A549 (cell line): Measurements from ENCODE around the gene BORCS6. TPM values are rescaled to one million over a fixed set of nuclear protein-coding genes. Genes with fewer than 3 reads are reported as not detected.
"Not testable (repeated sequence)": the region's sequence is repeated elsewhere in the genome, so short reads cannot be mapped to it uniquely, and the experiment has no call there.

ENCODE experiments used
- ATAC-seq, 2 experiments: fragments of 200-7000 bp in 1 of 2; fragments of >200 bp in 1 of 2; cut with Nextera tagmentation in 1 of 2; cut with Tn5 transposase in 1 of 2; 3 replicates each; pipeline versions ENCODE4 v1.8.0 to v1.9.1; 2018 to 2020; ENCODE audit warnings: mild to moderate bottlenecking in 1 of 2, moderate library complexity in 1 of 2
- CTCF ChIA-PET: fragments of 300-600 bp; sonication (Branson Sonifier 250); formaldehyde crosslinking; extraction: SDS; loops from one replicate; lab custom pipeline; 2021; ENCODE audit warnings: antibody characterized with exemption, inconsistent platforms; lab: Yijun Ruan, JAX
- POLR2A ChIA-PET: fragments of 350-600 bp; formaldehyde crosslinking; extraction: SDS; loops from one replicate; lab custom pipeline; 2021; ENCODE audit warnings: antibody characterized with exemption, inconsistent platforms; lab: Yijun Ruan, JAX
- DNase-seq, 2 experiments: peaks; one replicate each; pipeline versions ENCODE4 v3.0.0 to v3.0.0-alpha.2; 2011 to 2016; ENCODE audit warnings: low read depth in 1 of 2, low spot score in 1 of 2
- FAIRE-seq: peaks from 2 replicates; lab custom pipeline; 2011; peaks lifted over from hg19 to GRCh38; lab: Jason Lieb, UNC
- H3K27ac ChIP-seq, 2 experiments: fragments of >200 bp; sonication (Bioruptor Twin); formaldehyde crosslinking; 3 replicates each; pipeline ENCODE4 v1.5.1; 2016 to 2017
- H3K4me1 ChIP-seq: fragments of >200 bp; sonication (Bioruptor Twin); formaldehyde crosslinking; 3 replicates; pipeline ENCODE4 v1.6.1; 2016
- H3K4me2 ChIP-seq: fragments of >200 bp; sonication (Bioruptor Twin); formaldehyde crosslinking; 3 replicates; pipeline ENCODE4 v1.6.1; 2016
- H3K4me3 ChIP-seq: fragments of >200 bp; sonication (Bioruptor Twin); formaldehyde crosslinking; 3 replicates; pipeline ENCODE4 v1.5.1; 2016
- H3K9me3 ChIP-seq: fragments of >200 bp; sonication (Bioruptor Twin); formaldehyde crosslinking; 3 replicates; pipeline ENCODE4 v1.6.1; 2016
- ATOH8 ChIP-seq: fragments of 250-450 bp; sonication (Bioruptor Pico); IDR thresholded peaks from 2 replicates; pipeline ENCODE4 v1.5.0; 2020; ENCODE audit warnings: low read depth, mild to moderate bottlenecking, moderate library complexity
- CBX2 ChIP-seq: fragments of 200-600 bp; sonication (generic); IDR thresholded peaks from 2 replicates; pipeline ENCODE4 v1.6.1; 2016; ENCODE audit warnings: low read depth, mild to moderate bottlenecking, borderline replicate concordance
- EP300 ChIP-seq, 2 experiments: fragments of >200 bp; sonication (Bioruptor Twin); formaldehyde crosslinking; IDR thresholded peaks; 2 replicates in 1 of 2; 3 replicates in 1 of 2; pipeline ENCODE4 v1.6.1; 2016 to 2017
- FOSL2 ChIP-seq, 2 experiments: fragments of 450-650 bp in 1 of 2; fragments of >200 bp in 1 of 2; sonication (Bioruptor Twin) in 1 of 2; formaldehyde crosslinking; IDR thresholded peaks; 2 replicates each; pipeline versions ENCODE4 v1.5.0 to v1.6.1; 2016 to 2020; ENCODE audit warnings: mild to moderate bottlenecking in 1 of 2, moderate library complexity in 1 of 2
- FOXS1 ChIP-seq: fragments of 250-450 bp; sonication (Bioruptor Pico); IDR thresholded peaks from 2 replicates; pipeline ENCODE4 v1.5.0; 2020; ENCODE audit warnings: mild to moderate bottlenecking, moderate library complexity
- HEYL ChIP-seq: fragments of 250-450 bp; sonication (Bioruptor Pico); IDR thresholded peaks from 2 replicates; pipeline ENCODE4 v1.8.0; 2021; ENCODE audit warnings: mild to moderate bottlenecking, moderate library complexity
- HMGXB4 ChIP-seq: fragments of 250-450 bp; sonication (Bioruptor Pico); IDR thresholded peaks from 2 replicates; pipeline ENCODE4 v1.5.0; 2021; ENCODE audit warnings: mild to moderate bottlenecking, moderate library complexity, borderline replicate concordance
- HOXB13 ChIP-seq: fragments of 250-450 bp; sonication (Bioruptor Pico); IDR thresholded peaks from 2 replicates; pipeline ENCODE4 v1.5.0; 2020; ENCODE audit warnings: low read depth, mild to moderate bottlenecking, moderate library complexity
- JUNB ChIP-seq: fragments of >200 bp; sonication (Bioruptor Twin); formaldehyde crosslinking; IDR thresholded peaks from 2 replicates; pipeline ENCODE4 v1.6.1; 2016
- KDM1A ChIP-seq: fragments of 200-600 bp; sonication (generic); IDR thresholded peaks from 2 replicates; pipeline ENCODE4 v1.6.1; 2016; ENCODE audit warnings: low read depth, mild to moderate bottlenecking
- KDM5A ChIP-seq: fragments of 200-600 bp; sonication (generic); IDR thresholded peaks from 2 replicates; pipeline ENCODE4 v1.6.1; 2016; ENCODE audit warnings: antibody characterized with exemption, mild to moderate bottlenecking
- MAFK ChIP-seq: fragments of 450-650 bp; IDR thresholded peaks from 2 replicates; pipeline ENCODE4 v1.6.1; 2014; ENCODE audit not compliant: partially characterized antibody
- MYC ChIP-seq: IDR thresholded peaks from 2 replicates; pipeline ENCODE4 v1.6.1; 2012; ENCODE audit warnings: mild to moderate bottlenecking, inconsistent platforms, low read length, improper control_type of control experiment, borderline replicate concordance
- NFE2L2 ChIP-seq: fragments of 150-350 bp; conservative IDR thresholded peaks from 2 replicates; pipeline ENCODE4 v1.6.1; 2014; ENCODE audit warnings: low read length
- NPAS2 ChIP-seq: fragments of 250-450 bp; sonication (Bioruptor Pico); IDR thresholded peaks from 2 replicates; pipeline ENCODE4 v1.8.0; 2022; ENCODE audit warnings: mild to moderate bottlenecking, moderate library complexity, borderline replicate concordance
- NR3C1 ChIP-seq: fragments of >200 bp; sonication (Bioruptor Twin); formaldehyde crosslinking; IDR thresholded peaks from 3 replicates; pipeline ENCODE4 v1.6.1; 2017
- PBX3 ChIP-seq: IDR thresholded peaks from 2 replicates; pipeline ENCODE4 v1.6.1; 2012
- RARB ChIP-seq: fragments of 250-450 bp; sonication (Bioruptor Pico); IDR thresholded peaks from 2 replicates; pipeline ENCODE4 v1.8.0; 2021; ENCODE audit warnings: mild to moderate bottlenecking, moderate library complexity
- RNF2 ChIP-seq: fragments of 200-600 bp; sonication (generic); IDR thresholded peaks from 2 replicates; pipeline ENCODE4 v1.6.1; 2016; ENCODE audit warnings: low read depth, mild to moderate bottlenecking, antibody characterized with exemption, moderate library complexity, borderline replicate concordance
- SMC3 ChIP-seq: fragments of >200 bp; sonication (Bioruptor Twin); formaldehyde crosslinking; IDR thresholded peaks from 3 replicates; pipeline ENCODE4 v1.6.1; 2018; ENCODE audit warnings: inconsistent platforms
- TFCP2L1 ChIP-seq: fragments of 250-450 bp; sonication (Bioruptor Pico); IDR thresholded peaks from 2 replicates; pipeline ENCODE4 v1.5.0; 2021; ENCODE audit warnings: mild to moderate bottlenecking
- ZNF302 ChIP-seq: fragments of 250-450 bp; sonication (Bioruptor Pico); IDR thresholded peaks from 2 replicates; pipeline ENCODE4 v1.9.0; 2021; ENCODE audit warnings: inconsistent platforms, mild to moderate bottlenecking, moderate library complexity
- ZSCAN20 ChIP-seq: fragments of 250-450 bp; sonication (Bioruptor Pico); IDR thresholded peaks from 2 replicates; pipeline ENCODE4 v1.8.0; 2022; ENCODE audit warnings: mild to moderate bottlenecking, moderate library complexity
- WGBS: methylation state at CpG from one replicate; pipeline ENCODE4 v1.1.6; 2017; ENCODE audit errors: missing lambda C conversion rate; 5-methylcytosine and 5-hydroxymethylcytosine counted together
- polyA plus RNA-seq, 4 experiments: library from polyadenylated mRNA; depleted of rRNA in 3 of 4; stranded (reverse); fragments of >200 nt; fragmentation: RNase III in 1 of 4; extraction: RNeasy Plus Mini Kit Qiagen cat#74134 plus additional on column Dnase treatment in 1 of 4; gene quantifications; 2 replicates in 3 of 4; 3 replicates in 1 of 4; pipeline ENCODE4 v1.2.3, GENCODE V29; 2011 to 2017
- TF ChIP-seq, protein P1 (sequence below): fragments of >200 bp; sonication (Bioruptor Twin); formaldehyde crosslinking; IDR thresholded peaks from 2 replicates; pipeline ENCODE4 v1.6.1; 2016
- TF ChIP-seq, protein P2 (sequence below): IDR thresholded peaks from 2 replicates; pipeline ENCODE4 v1.6.1; 2012; ENCODE audit warnings: low read depth, borderline replicate concordance

BORCS6 gene
- polyA plus RNA-seq, 2 of the 4 experiments (the other 2 are of a cell fraction), result 3.0 to 6.6 TPM

DNA sequence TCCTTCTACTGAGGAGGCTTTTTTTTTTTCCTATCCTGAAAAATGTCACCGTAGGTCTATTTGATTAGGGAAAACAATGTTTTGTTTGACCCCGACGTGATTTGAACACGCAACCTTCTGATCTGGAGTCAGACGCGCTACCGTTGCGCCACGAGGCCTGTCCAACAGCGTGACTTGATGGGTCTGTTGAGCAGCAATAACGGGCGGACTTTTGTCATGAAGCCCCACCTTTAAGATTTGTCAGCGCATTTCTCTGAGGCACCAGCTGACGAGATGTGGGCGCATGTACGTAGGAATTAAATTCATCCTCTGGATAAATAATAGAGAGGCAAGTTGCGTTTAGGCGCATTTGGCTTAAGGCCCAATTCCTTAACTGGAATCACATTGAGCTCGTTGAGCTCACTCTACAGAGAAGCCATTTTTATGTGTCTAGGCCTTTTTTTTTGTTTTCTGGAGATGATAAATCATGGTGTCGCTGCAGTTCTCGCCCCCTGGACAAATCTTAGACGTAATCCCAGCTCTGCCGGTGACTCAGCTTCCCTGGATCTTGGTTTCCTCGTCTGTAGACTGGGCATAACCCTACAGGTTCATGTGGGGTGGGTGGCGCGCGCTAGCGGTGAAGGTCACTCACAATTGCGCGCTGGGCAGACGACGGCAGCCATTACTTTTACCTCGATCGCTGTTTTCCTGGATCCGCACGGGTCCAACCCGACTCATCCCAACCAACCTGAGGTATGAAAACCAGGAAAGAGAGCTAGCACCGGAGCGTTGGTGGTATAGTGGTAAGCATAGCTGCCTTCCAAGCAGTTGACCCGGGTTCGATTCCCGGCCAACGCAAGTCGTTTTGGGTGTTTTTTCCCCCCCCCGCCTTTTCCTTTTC, 31.0 kb upstream of the BORCS6 start (continued):
- TF ChIP-seq NPAS2 (no peak), EP300 (IDR thresholded peaks at IDR 0.05) (no peak), CBX2 (no peak), FOSL2 (IDR thresholded peaks at IDR 0.05) (no peak), FOSL2 (CRISPR knock-in tag; IDR thresholded peaks at IDR 0.05) (peak; percentile 87), SMC3 (peak; percentile 38; the same call in 2 of the 3 replicates), TFCP2L1 (CRISPR knock-in tag) (0 out of 2 replicates have a peak, but pooled peaks have one; percentile 68), ZSCAN20 (CRISPR knock-in tag) (0 out of 2 replicates have a peak, but pooled peaks have one; percentile 43), HEYL (CRISPR knock-in tag) (no peak), PBX3 (peak; percentile 38; the same call in 1 of the 2 replicates), ZNF302 (no peak), MAFK (peak; percentile 82), JUNB (no peak), RARB (CRISPR knock-in tag) (peak; percentile 13; the same call in 1 of the 2 replicates), KDM1A (no peak), ATOH8 (CRISPR knock-in tag) (no peak), NFE2L2 (0 out of 2 replicates have a peak, but pooled peaks have one; percentile 17), FOXS1 (CRISPR knock-in tag) (no peak), RNF2 (no peak), KDM5A (no peak), HMGXB4 (CRISPR knock-in tag) (peak; percentile 91), MYC (peak; percentile 85), NR3C1 (no peak), HOXB13 (CRISPR knock-in tag) (0 out of 2 replicates have a peak, but pooled peaks have one; percentile 38)
- TF ChIP-seq, protein P1, sequence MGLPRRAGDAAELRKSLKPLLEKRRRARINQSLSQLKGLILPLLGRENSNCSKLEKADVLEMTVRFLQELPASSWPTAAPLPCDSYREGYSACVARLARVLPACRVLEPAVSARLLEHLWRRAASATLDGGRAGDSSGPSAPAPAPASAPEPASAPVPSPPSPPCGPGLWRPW, result no peak
- TF ChIP-seq, protein P2, sequence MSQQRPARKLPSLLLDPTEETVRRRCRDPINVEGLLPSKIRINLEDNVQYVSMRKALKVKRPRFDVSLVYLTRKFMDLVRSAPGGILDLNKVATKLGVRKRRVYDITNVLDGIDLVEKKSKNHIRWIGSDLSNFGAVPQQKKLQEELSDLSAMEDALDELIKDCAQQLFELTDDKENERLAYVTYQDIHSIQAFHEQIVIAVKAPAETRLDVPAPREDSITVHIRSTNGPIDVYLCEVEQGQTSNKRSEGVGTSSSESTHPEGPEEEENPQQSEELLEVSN, result no peak; the same call in 1 of the 2 replicates

DNA sequence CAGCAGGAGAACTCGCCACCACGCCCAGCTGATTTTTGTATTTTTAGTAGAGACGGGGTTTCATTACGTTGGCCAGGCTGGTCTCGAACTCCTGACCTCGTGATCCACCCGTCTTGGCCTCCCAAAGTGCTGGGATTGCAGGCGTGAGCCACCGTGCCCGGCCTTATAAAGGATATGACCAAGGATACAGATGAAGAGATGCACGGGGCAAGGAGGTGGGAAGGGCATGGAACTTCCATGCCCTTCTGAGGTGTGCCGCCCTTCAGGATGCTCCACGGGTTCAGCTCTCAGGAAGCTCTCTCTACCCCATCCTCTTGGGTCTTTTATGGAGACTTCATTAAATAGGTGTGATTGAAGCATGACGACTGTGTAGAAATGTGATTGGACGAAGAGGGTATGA, 24.0 kb upstream of the BORCS6 start:
- 71% methylated on average over 15 of the region's 15 CpGs for whole genome bisulfite sequencing
- H3K4me3 ChIP-seq, FAIRE-seq, ATAC-seq, DNase-seq, H3K4me2 ChIP-seq, H3K9me3 ChIP-seq, H3K27ac ChIP-seq: not testable (repeated sequence)
- ChIA-PET POLR2A (interaction anchor here (2.7 kb wide), 1 partner anchor 41 kb away, joined by 6 read pairs; no protein-coding TSS in a partner anchor), CTCF (interaction anchor here (0.7 to 17.8 kb wide), 4 partner anchors 12 to 96 kb away, joined by 3 to 164 read pairs (median 4); partner anchors contain the start of genes ALOXE3 and BORCS6)
- peaks cover 21% of the 10 kb centered on the region for H3K4me1 ChIP-seq
